Prostate gland (tissue), 2 donors: ENCODE data around the gene L3MBTL1. TPM values are rescaled to one million over a fixed set of nuclear protein-coding genes. Genes with fewer than 3 reads are reported as not detected.
A peak's percentile ranks its signal among the peaks of the same experiment; 100 is the strongest.
"Not testable (repeated sequence)": the region's sequence is repeated elsewhere in the genome, so short reads cannot be mapped to it uniquely, and the experiment has no call there.

Experiments
- DNase-seq: peaks from one replicate; pipeline ENCODE4 v3.0.0-alpha.2; 2019; ENCODE audit warnings: low spot score
- H3K27ac ChIP-seq, 2 donors: fragments of 200-600 bp; sonication (generic); 2 replicates each; pipeline ENCODE4 v1.5.1; 2017 to 2019
- H3K27me3 ChIP-seq: fragments of 200-600 bp; sonication (generic); replicated peaks from 2 replicates; pipeline ENCODE4 v1.5.1; 2019; ENCODE audit not compliant: insufficient read depth
- H3K36me3 ChIP-seq, 2 donors: fragments of 200-600 bp; sonication (generic); 1 replicate in 1 of 2; 2 replicates in 1 of 2; pipeline versions ENCODE4 v1.5.1 to v1.8.1; 2017 to 2019
- H3K4me1 ChIP-seq: fragments of 200-600 bp; sonication (generic); replicated peaks from 2 replicates; pipeline ENCODE4 v1.5.1; 2019
- H3K4me3 ChIP-seq, 2 donors: fragments of 200-600 bp; sonication (generic); 2 replicates each; pipeline ENCODE4 v1.5.1; 2017 to 2019
- H3K9me3 ChIP-seq: fragments of 200-600 bp; sonication (generic); 2 replicates; pipeline ENCODE4 v1.5.1; 2017
- POLR2A ChIP-seq: fragments of 450-650 bp; IDR thresholded peaks from one replicate; pipeline ENCODE4 v1.6.1; 2016; ENCODE audit warnings: antibody characterized with exemption, mild to moderate bottlenecking
- POLR2AphosphoS5 ChIP-seq: sonication (generic); formaldehyde crosslinking; IDR thresholded peaks from one replicate; pipeline ENCODE4 v1.6.1; 2017; ENCODE audit warnings: antibody characterized with exemption
- WGBS: methylation state at CpG from one replicate; pipeline ENCODE4 v1.1.5; 2018; 5-methylcytosine and 5-hydroxymethylcytosine counted together
- intact Hi-C: fragments of 100-400 bp; cut with DNase I; formaldehyde crosslinking; loops from one replicate; pipeline ENCODE4 v1.14.2; 2022
- total RNA-seq, 2 donors: library from RNA; depleted of rRNA; stranded (reverse); fragments of >200 nt; gene quantifications; one replicate each; pipeline ENCODE4 v1.1.0, GENCODE V29; 2016
- TF ChIP-seq, protein P1 (sequence below), 4 experiments: fragments of 200-600 bp in 2 of 4; fragments of 450-650 bp in 2 of 4; sonication (generic) in 2 of 4; IDR thresholded peaks; 1 replicate in 3 of 4; 2 replicates in 1 of 4; pipeline ENCODE4 v1.5.1; 2016 to 2019; ENCODE audit warnings: antibody characterized with exemption in 4 of 4, mild to moderate bottlenecking in 2 of 4, moderate library complexity in 2 of 4

The L3MBTL1 gene
- total RNA-seq, 2 donors from 2014 or later: 10.2 to 38.8 TPM

- TF ChIP-seq, protein P1, sequence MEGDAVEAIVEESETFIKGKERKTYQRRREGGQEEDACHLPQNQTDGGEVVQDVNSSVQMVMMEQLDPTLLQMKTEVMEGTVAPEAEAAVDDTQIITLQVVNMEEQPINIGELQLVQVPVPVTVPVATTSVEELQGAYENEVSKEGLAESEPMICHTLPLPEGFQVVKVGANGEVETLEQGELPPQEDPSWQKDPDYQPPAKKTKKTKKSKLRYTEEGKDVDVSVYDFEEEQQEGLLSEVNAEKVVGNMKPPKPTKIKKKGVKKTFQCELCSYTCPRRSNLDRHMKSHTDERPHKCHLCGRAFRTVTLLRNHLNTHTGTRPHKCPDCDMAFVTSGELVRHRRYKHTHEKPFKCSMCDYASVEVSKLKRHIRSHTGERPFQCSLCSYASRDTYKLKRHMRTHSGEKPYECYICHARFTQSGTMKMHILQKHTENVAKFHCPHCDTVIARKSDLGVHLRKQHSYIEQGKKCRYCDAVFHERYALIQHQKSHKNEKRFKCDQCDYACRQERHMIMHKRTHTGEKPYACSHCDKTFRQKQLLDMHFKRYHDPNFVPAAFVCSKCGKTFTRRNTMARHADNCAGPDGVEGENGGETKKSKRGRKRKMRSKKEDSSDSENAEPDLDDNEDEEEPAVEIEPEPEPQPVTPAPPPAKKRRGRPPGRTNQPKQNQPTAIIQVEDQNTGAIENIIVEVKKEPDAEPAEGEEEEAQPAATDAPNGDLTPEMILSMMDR (IDR thresholded peaks at IDR 0.05): no peak
- TF ChIP-seq POLR2A (no peak), POLR2AphosphoS5 (no peak)
- WGBS: 57% methylated on average over 2 of the region's 2 CpGs
- no peak for DNase-seq
- Histone ChIP-seq H3K4me1 (no peaks in the 10 kb centered on the region), H3K9me3 (no peaks in the 10 kb centered on the region), H3K27me3 (no peaks in the 10 kb centered on the region), H3K36me3 (no peaks in the 10 kb centered on the region), H3K4me3 (no peak overlapping the region), H3K27ac (no peak overlapping the region)
- intact Hi-C loops: no loop called here
Measured at GRCh38 chr20:43583982-43584432, 76.5 kb downstream of the L3MBTL1 start.

GRCh38 chr20:43584448-43585136 is 77.1 kb downstream of the L3MBTL1 start:
- no peak for DNase-seq
- no peaks in the 10 kb centered on the region for H3K36me3 ChIP-seq

DNA sequence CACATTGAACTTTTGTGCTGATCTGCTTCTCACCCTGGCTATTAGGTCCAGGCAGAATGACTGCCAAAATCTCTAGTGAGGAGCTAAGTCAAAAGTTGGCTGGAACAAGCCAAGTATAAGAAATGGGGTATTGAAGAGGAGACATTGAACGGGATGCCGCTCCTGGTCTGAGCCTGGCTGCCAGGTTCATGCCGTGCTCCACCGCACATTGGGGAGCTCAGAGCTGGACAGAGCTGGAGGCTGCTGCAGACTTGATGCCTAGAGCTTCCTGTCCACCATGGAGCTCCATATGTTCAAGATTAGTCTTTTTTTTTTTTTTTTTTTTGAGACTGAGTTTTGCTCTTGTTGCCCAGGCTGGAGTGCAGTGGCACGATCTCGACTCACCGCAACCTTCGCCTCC is 79.1 kb downstream of the L3MBTL1 start:
- no peak overlapping the region for H3K4me3 ChIP-seq
- TF ChIP-seq POLR2A: no peak
- TF ChIP-seq POLR2AphosphoS5: no peak
- TF ChIP-seq, protein P1 (IDR thresholded peaks at IDR 0.05): no peak
- H3K27ac ChIP-seq: no peak overlapping the region
- DNase-seq: no peak
- intact Hi-C loops: no loop called here
- no peaks in the 10 kb centered on the region for H3K9me3 ChIP-seq
- no peaks in the 10 kb centered on the region for H3K36me3 ChIP-seq
- no peaks in the 10 kb centered on the region for H3K4me1 ChIP-seq
- H3K27me3 ChIP-seq: no peaks in the 10 kb centered on the region
- WGBS: 86% methylated on average over 8 of the region's 8 CpGs

More at GRCh38 chr20:43584448-43585136, 77.1 kb downstream of the L3MBTL1 start:
- H3K4me3 ChIP-seq: no peak overlapping the region
- no peaks in the 10 kb centered on the region for H3K4me1 ChIP-seq
- intact Hi-C loops: no loop called here
- no peaks in the 10 kb centered on the region for H3K9me3 ChIP-seq
- no peak overlapping the region for H3K27ac ChIP-seq
- TF ChIP-seq POLR2AphosphoS5 (no peak), POLR2A (no peak)
- TF ChIP-seq, protein P1 (IDR thresholded peaks at IDR 0.05): no peak
- WGBS: 77% methylated on average over 7 of the region's 7 CpGs
- H3K27me3 ChIP-seq: no peaks in the 10 kb centered on the region

- DNase-seq, H3K4me3 ChIP-seq, H3K4me1 ChIP-seq, H3K27ac ChIP-seq, H3K9me3 ChIP-seq, H3K27me3 ChIP-seq, H3K36me3 ChIP-seq, intact Hi-C loops: not testable (repeated sequence)
- WGBS: 95% methylated on average over 10 of the region's 10 CpGs
Measured at GRCh38 chr20:43588526-43588925, 81.0 kb downstream of the L3MBTL1 start.

GRCh38 chr20:43590036-43590391 is 82.5 kb downstream of the L3MBTL1 start:
- peak overlapping the region; percentile 79 to 80 for H3K27ac ChIP-seq
- TF ChIP-seq, protein P1 (IDR thresholded peaks at IDR 0.05): no peak
- no peak for TF ChIP-seq POLR2A
- TF ChIP-seq POLR2AphosphoS5: no peak
- no peaks in the 10 kb centered on the region for H3K27me3 ChIP-seq
- H3K4me3 ChIP-seq: peak overlapping the region; percentile 91 to 92
- H3K36me3 ChIP-seq: no peaks in the 10 kb centered on the region
- intact Hi-C loops: loop anchor here (5.0 kb wide), 1 partner anchor 133 kb away; the partner anchor contains the start of gene SRSF6
- H3K4me1 ChIP-seq: no peaks in the 10 kb centered on the region
- WGBS: 26% methylated on average over 8 of the region's 9 CpGs
- no peak for DNase-seq
- H3K9me3 ChIP-seq: no peaks in the 10 kb centered on the region
